Measurements from ENCODE around the gene RIMBP2. TPM values are rescaled to one million over a fixed set of nuclear protein-coding genes. Genes with fewer than 3 reads are reported as not detected.

RIMBP2 gene
- total and polyA plus RNA-seq, 11 donors, result 2.1 TPM; not detected in 10

- Histone ChIP-seq H3K27me3 (no peaks in the 10 kb centered on the region), H3K36me3 (no peaks in the 10 kb centered on the region), H3K4me3 (no peak overlapping the region), H3K4me1 (no peaks in the 10 kb centered on the region), H3K9me3 (peaks cover 0 to 9% (median 0%) of the 10 kb centered on the region in 12 donors), H3K27ac (no peak overlapping the region)
- DNase-seq, result no peak
- intact Hi-C loops (cut with DNase I), result no loop called here
- WGBS, 4 donors, result 79 to 85% (median 83%) methylated on average over 6 of the region's 6 CpGs
- no peak for ATAC-seq
- no peak for TF ChIP-seq POLR2A (IDR thresholded peaks at IDR 0.05)
- no peak for TF ChIP-seq CTCF (IDR thresholded peaks at IDR 0.05)
Observed at GRCh38 chr12:130433411-130433810, 282.7 kb downstream of the RIMBP2 start.

DNA sequence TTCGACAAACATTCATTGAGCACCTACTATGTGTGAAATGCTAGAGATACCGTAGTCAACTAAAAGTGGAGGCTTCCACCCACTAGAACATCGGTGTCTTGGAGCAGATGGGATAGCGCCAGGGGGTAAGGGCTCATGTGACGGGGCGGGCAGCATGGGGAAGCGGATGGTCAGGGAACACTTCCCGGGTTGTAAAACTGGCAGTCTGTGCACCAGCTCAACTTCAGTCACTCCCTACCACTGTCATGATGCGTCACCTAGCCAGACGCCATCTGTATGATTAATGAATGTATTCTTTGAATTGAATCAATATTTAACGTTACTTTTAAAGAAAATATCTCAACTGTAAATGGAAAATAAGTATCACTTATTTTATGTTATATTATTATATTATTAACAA lies 284.9 kb downstream of the RIMBP2 start:
- TF ChIP-seq POLR2A (IDR thresholded peaks at IDR 0.05) (no peak), CTCF (IDR thresholded peaks at IDR 0.05) (no peak)
- Histone ChIP-seq H3K4me3 (no peak overlapping the region), H3K9me3 (peaks cover 0 to 9% (median 0%) of the 10 kb centered on the region in 12 donors), H3K27me3 (no peaks in the 10 kb centered on the region), H3K27ac (no peak overlapping the region), H3K36me3 (no peaks in the 10 kb centered on the region), H3K4me1 (no peaks in the 10 kb centered on the region)
- intact Hi-C loops (cut with DNase I), result no loop called here
- ATAC-seq, result no peak
- WGBS, 4 donors, result 90 to 91% (median 90%) methylated on average over 11 of the region's 11 CpGs
- no peak for DNase-seq

DNA sequence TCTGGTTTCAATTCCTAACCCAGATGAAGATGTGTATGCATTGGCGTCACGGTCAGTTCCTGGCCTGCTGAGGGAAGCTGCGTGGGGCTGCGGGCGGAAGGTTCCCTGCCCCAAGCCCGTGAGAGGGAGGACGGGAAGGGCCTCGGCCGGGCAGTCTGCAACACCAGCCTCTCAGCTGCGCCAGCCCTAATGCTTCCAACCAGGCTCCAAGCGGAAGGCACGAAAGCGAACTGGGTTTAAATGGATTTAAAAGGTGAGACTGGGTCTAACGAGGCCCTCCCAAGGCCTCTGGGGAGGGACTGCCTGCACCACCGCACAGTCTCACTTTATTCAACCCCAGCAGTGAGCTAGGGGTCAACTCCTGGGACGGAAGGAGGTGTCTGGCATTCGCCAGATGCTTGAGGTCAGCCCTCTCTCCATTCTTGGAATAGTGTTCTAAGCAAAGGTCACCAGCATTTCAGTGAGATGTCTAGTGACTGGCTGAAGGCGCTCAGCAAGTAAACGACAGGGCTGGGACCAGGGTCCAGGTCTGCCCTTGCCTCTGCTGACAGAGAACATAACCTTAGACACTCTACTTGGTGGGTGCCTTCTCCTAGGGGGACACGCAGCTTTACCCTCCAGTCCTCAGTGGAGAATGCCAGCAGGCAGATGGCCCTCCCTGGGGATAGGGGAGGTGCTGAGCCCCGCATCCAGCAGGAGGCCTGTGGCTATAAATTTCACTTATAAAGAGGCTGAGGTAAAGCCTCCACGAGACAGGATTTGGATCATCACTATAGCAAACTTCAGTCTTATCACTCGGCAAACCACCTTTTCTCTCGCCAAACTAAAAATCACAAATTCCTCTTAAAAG lies 286.2 kb downstream of the RIMBP2 start:
- ATAC-seq, result no peak
- H3K36me3 ChIP-seq, result no peaks in the 10 kb centered on the region
- no peak overlapping the region for H3K27ac ChIP-seq
- no peaks in the 10 kb centered on the region for H3K4me1 ChIP-seq
- intact Hi-C loops (cut with DNase I), result no loop called here
- H3K27me3 ChIP-seq, result no peaks in the 10 kb centered on the region
- no peak for DNase-seq
- peaks cover 0 to 9% (median 0%) of the 10 kb centered on the region in 12 donors for H3K9me3 ChIP-seq
- TF ChIP-seq CTCF (IDR thresholded peaks at IDR 0.05) (no peak), POLR2A (IDR thresholded peaks at IDR 0.05) (no peak)
- no peak overlapping the region for H3K4me3 ChIP-seq
- 68 to 78% (median 71%) methylated on average over 24 of the region's 24 CpGs for WGBS, 4 donors

DNA sequence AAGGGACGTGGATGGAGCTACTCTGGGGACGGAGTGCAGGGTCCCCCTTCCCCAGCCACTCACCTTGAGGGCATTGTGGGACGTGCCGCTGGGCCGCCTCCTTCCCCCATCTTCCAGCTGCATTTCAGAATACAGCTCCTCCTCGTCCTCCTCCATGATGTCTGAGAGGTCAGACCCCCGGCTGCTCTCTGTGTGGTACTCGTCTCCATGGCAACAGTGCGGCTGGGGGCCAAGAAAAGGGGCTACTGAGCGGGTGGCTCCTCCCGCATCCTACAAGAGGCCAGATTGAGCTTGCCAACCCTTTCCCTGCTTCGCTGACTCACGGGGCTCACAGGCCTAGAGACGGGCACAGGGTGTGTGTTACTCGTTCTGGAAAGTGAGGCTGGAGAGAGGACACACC lies 288.0 kb downstream of the RIMBP2 start:
- ATAC-seq (no peak), DNase-seq (no peak)
- Histone ChIP-seq H3K4me1 (no peaks in the 10 kb centered on the region), H3K4me3 (no peak overlapping the region), H3K27me3 (no peaks in the 10 kb centered on the region), H3K27ac (no peak overlapping the region), H3K9me3 (peaks cover 0 to 2% (median 0%) of the 10 kb centered on the region in 12 donors), H3K36me3 (no peaks in the 10 kb centered on the region)
- no peak for TF ChIP-seq POLR2A (IDR thresholded peaks at IDR 0.05)
- TF ChIP-seq CTCF (IDR thresholded peaks at IDR 0.05), result no peak
- intact Hi-C loops (cut with DNase I), result no loop called here
- 55 to 67% (median 57%) methylated on average over 14 to 15 of the region's 15 CpGs for WGBS, 4 donors
